Activated CD4-positive, CD25-positive, alpha-beta regulatory T cell treated with anti-CD3 and anti-CD28 coated beads, Interleukin-2, amount 50 U/mL, for 16 hours (primary cell): ENCODE results near the gene AMPD3.

ENCODE experiments used
- DNase-seq: peaks from one replicate; pipeline ENCODE4 v3.0.0-alpha.2; 2020; ENCODE audit warnings: low read depth, low spot score

AMPD3 gene

GRCh38 chr11:10460611-10461275 lies 5.7 kb downstream of the AMPD3 start:
- no peak for DNase-seq

GRCh38 chr11:10461276-10461790 lies 6.3 kb downstream of the AMPD3 start:
- no peak for DNase-seq

GRCh38 chr11:10462746-10463300 lies 7.8 kb downstream of the AMPD3 start:
- no peak for DNase-seq

- DNase-seq, result no peak
These were observed 18.3 kb downstream of the AMPD3 start for GRCh38 chr11:10473371-10473770.

GRCh38 chr11:10474551-10474950 lies 19.5 kb downstream of the AMPD3 start:
- no peak for DNase-seq

GRCh38 chr11:10476342-10476741 lies 21.3 kb downstream of the AMPD3 start:
- no peak for DNase-seq

- no peak for DNase-seq
These were observed 22.0 kb downstream of the AMPD3 start for GRCh38 chr11:10476927-10477689.

GRCh38 chr11:10477690-10478046 lies 22.6 kb downstream of the AMPD3 start:
- DNase-seq, result no peak

- no peak for DNase-seq
These were observed 23.0 kb downstream of the AMPD3 start for GRCh38 chr11:10478066-10478465.

GRCh38 chr11:10478574-10479550 lies 23.8 kb downstream of the AMPD3 start:
- no peak for DNase-seq

GRCh38 chr11:10480026-10480425 lies 25.0 kb downstream of the AMPD3 start:
- DNase-seq, result no peak

GRCh38 chr11:10480760-10481159 lies 25.7 kb downstream of the AMPD3 start:
- DNase-seq, result no peak

- DNase-seq, result no peak
These were observed 26.7 kb downstream of the AMPD3 start for GRCh38 chr11:10481560-10482349.

GRCh38 chr11:10483174-10483573 lies 28.1 kb downstream of the AMPD3 start:
- no peak for DNase-seq

GRCh38 chr11:10483584-10483983 lies 28.5 kb downstream of the AMPD3 start:
- no peak for DNase-seq

GRCh38 chr11:10484461-10485180 lies 29.6 kb downstream of the AMPD3 start:
- no peak for DNase-seq

GRCh38 chr11:10485646-10486045 lies 30.6 kb downstream of the AMPD3 start:
- no peak for DNase-seq

GRCh38 chr11:10486161-10486840 lies 31.2 kb downstream of the AMPD3 start:
- no peak for DNase-seq

GRCh38 chr11:10487002-10487647 lies 32.1 kb downstream of the AMPD3 start:
- no peak for DNase-seq
